ACC112 (cell line): ENCODE results near the gene ANKRD44.
"Not testable (repeated sequence)": the region's sequence is repeated elsewhere in the genome, so short reads cannot be mapped to it uniquely, and the experiment has no call there.

Experiments
- H2AFZ ChIP-seq: fragments of 200-600 bp; sonication (generic); one replicate; pipeline ENCODE4 v1.6.0; 2017; ENCODE audit warnings: antibody characterized with exemption, low read length; ENCODE audit not compliant: unreplicated experiment
- H3K27ac ChIP-seq: fragments of 200-600 bp; sonication (generic); 2 replicates; pipeline ENCODE4 v1.5.1; 2014; ENCODE audit warnings: low read depth, mild to moderate bottlenecking, antibody characterized with exemption, low read length, moderate library complexity
- H3K27me3 ChIP-seq: fragments of 200-600 bp; sonication (generic); 2 replicates; pipeline ENCODE4 v1.6.1; 2014; ENCODE audit warnings: mild to moderate bottlenecking, antibody characterized with exemption, low read length, moderate library complexity, mixed read lengths; ENCODE audit not compliant: insufficient read depth
- H3K36me3 ChIP-seq: fragments of 200-600 bp; sonication (generic); 2 replicates; pipeline ENCODE4 v1.6.1; 2016; ENCODE audit warnings: mild to moderate bottlenecking, antibody characterized with exemption, low read length, moderate library complexity, mixed read lengths; ENCODE audit not compliant: insufficient read depth
- H3K4me1 ChIP-seq: fragments of 200-600 bp; sonication (generic); one replicate; pipeline ENCODE4 v1.6.1; 2016; ENCODE audit warnings: low read length, mixed read lengths; ENCODE audit not compliant: insufficient read depth, unreplicated experiment, control insufficient read depth
- H3K4me3 ChIP-seq: fragments of 200-600 bp; sonication (generic); 2 replicates; pipeline ENCODE4 v1.5.1; 2014; ENCODE audit warnings: mild to moderate bottlenecking, low read depth, low read length
- H3K79me2 ChIP-seq: fragments of 200-600 bp; sonication (generic); one replicate; pipeline ENCODE4 v1.6.0; 2016; ENCODE audit warnings: low read length; ENCODE audit not compliant: control insufficient read depth, unreplicated experiment, insufficient read depth

The ANKRD44 gene

GRCh38 chr2:197008741-197009341, 301.7 kb downstream of the ANKRD44 start:
- not testable (repeated sequence) for H3K36me3 ChIP-seq, H3K27ac ChIP-seq, H2AFZ ChIP-seq

GRCh38 chr2:197007716-197008628, 302.6 kb downstream of the ANKRD44 start:
- no peaks in the 10 kb centered on the region for H3K36me3 ChIP-seq
- H3K4me1 ChIP-seq: peaks cover 7% of the 10 kb centered on the region
- no peaks in the 10 kb centered on the region for H3K79me2 ChIP-seq
- H3K4me3 ChIP-seq: no peak overlapping the region
- H3K27ac ChIP-seq: no peak overlapping the region
- H2AFZ ChIP-seq: no peak overlapping the region
- H3K27me3 ChIP-seq: no peaks in the 10 kb centered on the region

More at GRCh38 chr2:197008741-197009341, 301.7 kb downstream of the ANKRD44 start:
- H3K79me2 ChIP-seq, H3K4me3 ChIP-seq, H3K27me3 ChIP-seq, H3K4me1 ChIP-seq: not testable (repeated sequence)

- no peaks in the 10 kb centered on the region for H3K27me3 ChIP-seq
- H3K36me3 ChIP-seq: no peaks in the 10 kb centered on the region
- no peak overlapping the region for H3K4me3 ChIP-seq
- no peaks in the 10 kb centered on the region for H3K79me2 ChIP-seq
- no peak overlapping the region for H3K27ac ChIP-seq
- no peaks in the 10 kb centered on the region for H3K4me1 ChIP-seq
- no peak overlapping the region for H2AFZ ChIP-seq
Measured at GRCh38 chr2:197001921-197002320, 308.7 kb downstream of the ANKRD44 start.

GRCh38 chr2:196995757-196996314, 314.7 kb downstream of the ANKRD44 start:
- H2AFZ ChIP-seq: no peak overlapping the region
- no peaks in the 10 kb centered on the region for H3K36me3 ChIP-seq
- H3K79me2 ChIP-seq: no peaks in the 10 kb centered on the region
- no peak overlapping the region for H3K27ac ChIP-seq
- no peaks in the 10 kb centered on the region for H3K4me1 ChIP-seq
- H3K27me3 ChIP-seq: no peaks in the 10 kb centered on the region
- no peak overlapping the region for H3K4me3 ChIP-seq

GRCh38 chr2:196994764-196995163, 315.8 kb downstream of the ANKRD44 start:
- H2AFZ ChIP-seq: no peak overlapping the region
- H3K4me3 ChIP-seq: no peak overlapping the region
- no peaks in the 10 kb centered on the region for H3K36me3 ChIP-seq
- no peaks in the 10 kb centered on the region for H3K27me3 ChIP-seq
- no peak overlapping the region for H3K27ac ChIP-seq
- H3K4me1 ChIP-seq: no peaks in the 10 kb centered on the region
- H3K79me2 ChIP-seq: no peaks in the 10 kb centered on the region

DNA sequence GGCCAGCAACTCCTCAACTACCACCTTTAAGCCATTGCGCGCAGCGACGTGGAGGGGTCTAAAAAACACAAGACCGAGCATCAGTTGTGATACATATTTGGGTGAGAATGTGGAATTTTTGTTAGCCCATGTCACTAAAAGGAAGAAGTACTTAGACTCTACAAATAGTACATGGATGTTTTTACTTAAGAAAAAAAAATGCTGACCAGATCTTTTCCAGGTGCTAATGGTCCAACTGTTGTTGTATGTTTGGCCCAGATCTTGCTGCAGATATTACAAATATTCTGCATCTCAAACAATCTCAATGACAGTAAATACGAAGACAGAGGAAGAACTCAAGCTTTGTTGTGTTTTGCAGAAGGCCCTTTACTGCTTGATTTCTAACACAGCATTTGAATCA, 317.0 kb downstream of the ANKRD44 start:
- Histone ChIP-seq H3K27ac (no peak overlapping the region), H3K4me1 (peaks cover 5% of the 10 kb centered on the region), H3K4me3 (no peak overlapping the region), H2AFZ (no peak overlapping the region), H3K79me2 (no peaks in the 10 kb centered on the region), H3K27me3 (no peaks in the 10 kb centered on the region), H3K36me3 (no peaks in the 10 kb centered on the region)

- no peak overlapping the region for H3K4me3 ChIP-seq
- no peak overlapping the region for H3K27ac ChIP-seq
- no peaks in the 10 kb centered on the region for H3K79me2 ChIP-seq
Measured at GRCh38 chr2:196992466-196992865, 318.1 kb downstream of the ANKRD44 start.

GRCh38 chr2:196990788-196991461, 319.7 kb downstream of the ANKRD44 start:
- H3K4me1 ChIP-seq: peaks cover 19% of the 10 kb centered on the region
- no peaks in the 10 kb centered on the region for H3K36me3 ChIP-seq
- H3K79me2 ChIP-seq: no peaks in the 10 kb centered on the region
- no peak overlapping the region for H3K27ac ChIP-seq
- no peak overlapping the region for H2AFZ ChIP-seq
- H3K27me3 ChIP-seq: no peaks in the 10 kb centered on the region
- no peak overlapping the region for H3K4me3 ChIP-seq

More at GRCh38 chr2:196992466-196992865, 318.1 kb downstream of the ANKRD44 start:
- peaks cover 11% of the 10 kb centered on the region for H3K4me1 ChIP-seq
- no peak overlapping the region for H2AFZ ChIP-seq
- no peaks in the 10 kb centered on the region for H3K27me3 ChIP-seq
- no peaks in the 10 kb centered on the region for H3K36me3 ChIP-seq

DNA sequence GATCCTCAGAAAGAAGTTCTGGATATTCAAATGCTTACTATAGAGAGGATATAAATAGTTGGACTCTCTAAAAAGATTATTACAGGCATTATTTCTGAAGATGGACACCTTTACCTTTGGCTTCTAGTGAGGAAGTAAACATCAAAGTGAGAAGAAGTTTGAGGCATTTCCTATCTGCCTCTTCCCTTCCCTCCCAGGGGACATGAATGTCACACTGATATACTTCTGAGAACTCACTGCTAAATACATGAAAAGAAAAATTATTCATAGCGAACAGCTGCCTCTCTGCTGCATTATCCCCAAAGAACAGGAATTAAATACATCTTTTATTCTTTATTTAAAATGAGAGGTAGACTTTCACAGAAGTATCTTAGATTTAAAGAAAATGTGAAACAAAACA, 320.5 kb downstream of the ANKRD44 start:
- Histone ChIP-seq H2AFZ (peak overlapping the region; percentile 1), H3K4me3 (no peak overlapping the region), H3K4me1 (peaks cover 19% of the 10 kb centered on the region), H3K36me3 (no peaks in the 10 kb centered on the region), H3K27me3 (no peaks in the 10 kb centered on the region), H3K79me2 (no peaks in the 10 kb centered on the region), H3K27ac (no peak overlapping the region)

DNA sequence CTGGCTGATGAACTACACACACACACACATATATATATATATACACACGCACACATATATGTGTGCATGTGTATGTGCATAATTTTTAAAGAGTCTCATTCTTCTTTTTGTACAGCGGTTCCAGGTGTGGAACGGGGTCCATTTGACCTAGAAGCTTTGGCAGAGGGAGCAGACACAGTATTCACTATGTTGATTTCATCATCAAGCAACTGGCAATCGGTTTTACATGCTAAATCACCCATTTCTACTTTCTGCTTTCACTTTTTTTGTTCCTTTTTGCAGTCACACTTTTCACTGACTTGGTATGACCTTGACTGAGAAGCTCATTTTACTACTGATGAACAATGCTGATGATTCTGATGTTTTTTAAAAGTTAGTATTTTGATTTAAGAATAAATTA, 321.1 kb downstream of the ANKRD44 start:
- Histone ChIP-seq H3K27ac (no peak overlapping the region), H2AFZ (peak overlapping the region; percentile 1), H3K4me3 (no peak overlapping the region), H3K27me3 (no peaks in the 10 kb centered on the region), H3K4me1 (peaks cover 19% of the 10 kb centered on the region), H3K79me2 (no peaks in the 10 kb centered on the region), H3K36me3 (no peaks in the 10 kb centered on the region)
